Nephron progenitor cell (in vitro differentiated cells): ENCODE measurements around the gene TAF13.

ENCODE experiments used
- DNase-seq: peaks from one replicate; pipeline ENCODE4 v3.0.0; 2021
- H3K27ac Mint-ChIP-seq: 2 replicates; pipeline ENCODE4 v1.8.0; 2021; ENCODE audit warnings: mild to moderate bottlenecking, moderate library complexity, mixed read lengths
- H3K27me3 Mint-ChIP-seq: 2 replicates; pipeline ENCODE4 v1.8.0; 2021; ENCODE audit warnings: mild to moderate bottlenecking, low read depth, mixed read lengths; ENCODE audit not compliant: poor library complexity
- H3K36me3 Mint-ChIP-seq: 2 replicates; pipeline ENCODE4 v1.8.0; 2021; ENCODE audit warnings: low read depth, mixed read lengths
- H3K4me1 Mint-ChIP-seq: 2 replicates; pipeline ENCODE4 v1.8.0; 2021; ENCODE audit warnings: mixed read lengths
- H3K4me3 Mint-ChIP-seq: 2 replicates; pipeline ENCODE4 v1.8.0; 2021; ENCODE audit warnings: mild to moderate bottlenecking, moderate library complexity, mixed read lengths
- H3K9me3 Mint-ChIP-seq: 2 replicates; pipeline ENCODE4 v1.8.0; 2021; ENCODE audit warnings: mild to moderate bottlenecking, moderate library complexity, mixed read lengths
- CTCF ChIP-seq: fragments of 200-600 bp; sonication (generic); IDR thresholded peaks from 2 replicates; pipeline ENCODE4 v1.5.0; 2021; ENCODE audit warnings: antibody characterized with exemption

Gene TAF13

GRCh38 chr1:109113590-109114341 lies 38.0 kb upstream of the TAF13 start, which contains the start of gene ELAPOR1:
Gene ELAPOR1, plus strand, starts transcription at chr1:109114115. Its CDS starts 69 bp downstream, at chr1:109114184.
- Mint-ChIP-seq H3K27me3 (peaks cover 94% of the 10 kb centered on the region), H3K4me1 (peaks cover 24% of the 10 kb centered on the region), H3K4me3 (peak within 1 kb of the TSS; percentile 79), H3K27ac (no peak within 1 kb of the TSS), H3K9me3 (peaks cover 4% of the 10 kb centered on the region), H3K36me3 (no peaks in the 10 kb centered on the region)
- no peak for TF ChIP-seq CTCF
- peak; percentile 52 for DNase-seq

DNA sequence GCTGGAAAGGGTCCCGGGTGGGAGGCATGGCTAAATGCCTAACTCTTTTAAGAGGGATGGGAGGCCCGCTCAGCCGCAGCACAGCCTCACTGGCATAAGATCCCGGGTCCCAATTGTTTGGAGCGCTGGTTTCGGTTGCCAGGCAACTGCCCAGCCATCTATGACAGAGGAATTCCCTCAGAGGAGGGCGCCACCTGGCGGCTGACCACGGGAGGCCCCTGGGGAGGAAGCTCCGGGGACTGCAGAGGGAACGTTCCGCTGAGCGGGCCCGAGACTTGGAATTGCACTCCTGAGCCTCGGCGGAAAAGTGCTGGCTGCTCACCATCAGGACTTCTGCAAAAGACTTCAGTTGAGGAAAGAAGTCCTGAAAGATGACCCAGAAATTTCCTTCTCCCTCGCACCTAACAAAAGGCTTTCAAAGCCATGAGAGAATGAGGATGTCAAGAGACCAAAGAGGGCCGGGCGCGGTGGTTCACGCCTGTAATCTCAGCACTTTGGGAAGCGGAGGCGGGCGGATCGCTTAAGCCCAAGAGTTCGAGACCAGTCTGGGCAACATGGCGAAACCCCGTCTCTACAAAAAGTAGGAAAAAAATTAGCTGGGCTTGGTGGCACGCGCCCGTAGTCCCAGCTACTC lies 37.0 kb upstream of the TAF13 start:
- peaks cover 93% of the 10 kb centered on the region for H3K27me3 Mint-ChIP-seq
- peak overlapping the region; percentile 86 for H3K27ac Mint-ChIP-seq
- peaks cover 24% of the 10 kb centered on the region for H3K4me1 Mint-ChIP-seq
- no peaks in the 10 kb centered on the region for H3K9me3 Mint-ChIP-seq
- peak; percentile 98 for TF ChIP-seq CTCF
- peak overlapping the region; percentile 79 for H3K4me3 Mint-ChIP-seq
- peak; percentile 100 for DNase-seq
- H3K36me3 Mint-ChIP-seq = no peaks in the 10 kb centered on the region

DNA sequence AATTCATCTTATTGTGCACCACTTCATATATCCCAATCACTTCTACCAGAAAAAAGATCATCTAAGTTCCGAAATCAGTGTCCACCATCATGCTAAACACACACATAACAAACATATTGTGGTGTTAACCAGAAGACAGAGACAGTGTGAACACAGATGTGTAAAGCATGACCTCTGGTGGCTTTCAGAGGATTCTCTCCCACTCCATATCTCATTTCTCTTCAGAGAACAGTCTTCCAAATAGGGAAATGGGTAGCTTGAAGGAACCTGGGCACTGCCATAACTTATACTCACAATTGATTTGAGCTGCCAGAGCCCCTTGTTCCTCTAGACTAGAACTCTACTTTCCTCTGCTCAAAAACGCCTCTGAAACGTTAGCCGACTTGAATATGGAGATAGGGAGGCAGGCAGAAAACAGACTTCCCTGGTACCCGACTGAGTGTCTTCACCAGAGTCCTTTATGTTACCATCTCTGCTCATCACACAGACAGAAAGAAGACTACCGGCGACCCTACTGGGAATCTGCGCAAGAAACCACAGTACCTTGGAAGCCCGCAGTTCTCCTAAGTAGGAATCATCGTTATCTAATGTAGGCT lies 36.4 kb upstream of the TAF13 start:
- no peak for TF ChIP-seq CTCF
- Mint-ChIP-seq H3K4me1 (peaks cover 24% of the 10 kb centered on the region), H3K4me3 (no peak overlapping the region), H3K27ac (peak overlapping the region; percentile 86), H3K27me3 (peaks cover 92% of the 10 kb centered on the region), H3K36me3 (no peaks in the 10 kb centered on the region), H3K9me3 (no peaks in the 10 kb centered on the region)
- no peak for DNase-seq

DNA sequence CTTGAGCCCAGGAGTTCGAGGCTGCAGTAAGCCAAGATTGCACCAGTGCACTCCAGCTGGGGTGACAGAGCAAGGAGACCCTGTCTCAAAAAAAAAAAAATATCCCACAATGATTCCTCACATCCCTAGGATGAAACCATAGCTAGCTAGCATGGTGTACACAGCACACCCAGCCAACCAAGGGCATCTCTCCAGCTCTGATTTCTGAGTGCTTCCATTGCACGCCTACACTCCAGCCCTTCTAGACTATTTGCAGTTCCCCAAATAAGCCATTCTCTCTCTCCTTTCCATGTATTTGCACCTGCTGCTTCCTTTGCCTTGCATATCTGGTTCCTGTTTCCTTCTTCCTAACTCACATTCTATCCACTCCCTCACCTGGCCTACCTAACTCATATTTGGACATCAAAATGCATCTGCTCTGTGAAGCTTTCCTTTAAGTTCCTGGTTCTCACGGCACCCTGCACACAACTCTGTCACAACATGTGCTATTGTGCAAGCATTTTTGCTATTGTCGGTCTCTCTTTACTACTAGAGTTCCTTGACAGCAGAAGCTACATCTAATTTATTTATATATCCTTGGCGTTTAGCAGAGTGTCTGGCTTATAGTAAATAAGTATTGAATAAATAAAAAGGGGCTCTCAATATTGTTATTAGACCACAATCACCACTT lies 35.7 kb upstream of the TAF13 start:
- Mint-ChIP-seq H3K9me3 (no peaks in the 10 kb centered on the region), H3K27me3 (peaks cover 91% of the 10 kb centered on the region), H3K27ac (no peak overlapping the region), H3K36me3 (no peaks in the 10 kb centered on the region), H3K4me1 (peaks cover 24% of the 10 kb centered on the region), H3K4me3 (no peak overlapping the region)
- DNase-seq = no peak
- TF ChIP-seq CTCF = no peak

DNA sequence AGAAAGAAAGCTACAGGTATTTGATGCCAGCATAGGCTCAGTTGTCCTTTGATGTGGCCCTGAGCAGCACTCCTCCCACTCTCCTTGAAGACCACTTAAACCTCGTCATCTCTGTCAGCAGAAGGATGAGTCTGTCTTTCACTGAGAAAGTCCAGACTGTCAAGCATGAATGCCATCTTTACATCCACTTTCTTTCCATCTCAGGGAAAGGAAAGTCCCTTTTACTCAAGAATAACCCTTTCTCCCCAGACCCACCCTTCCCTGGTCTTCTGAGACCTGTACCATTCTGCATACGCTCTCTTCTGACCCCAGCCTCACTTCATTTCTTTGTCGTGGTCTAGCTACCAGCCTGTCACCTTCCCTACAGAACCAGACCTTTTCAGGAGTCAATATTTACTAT lies 34.1 kb upstream of the TAF13 start:
- Mint-ChIP-seq H3K4me3 (no peak overlapping the region), H3K27ac (no peak overlapping the region), H3K4me1 (peaks cover 24% of the 10 kb centered on the region), H3K36me3 (no peaks in the 10 kb centered on the region), H3K27me3 (peaks cover 82% of the 10 kb centered on the region), H3K9me3 (no peaks in the 10 kb centered on the region)
- TF ChIP-seq CTCF = no peak
- no peak for DNase-seq
